DMS153 (cell line): ENCODE measurements around the gene EGR1.

ENCODE experiments used
- DNase-seq: peaks from one replicate; lab custom pipeline; 2025; lab: John Stamatoyannopoulos, UW

EGR1 gene

GRCh38 chr5:138453590-138453989 is 11.7 kb upstream of the EGR1 start:
- DNase-seq = no peak

DNA sequence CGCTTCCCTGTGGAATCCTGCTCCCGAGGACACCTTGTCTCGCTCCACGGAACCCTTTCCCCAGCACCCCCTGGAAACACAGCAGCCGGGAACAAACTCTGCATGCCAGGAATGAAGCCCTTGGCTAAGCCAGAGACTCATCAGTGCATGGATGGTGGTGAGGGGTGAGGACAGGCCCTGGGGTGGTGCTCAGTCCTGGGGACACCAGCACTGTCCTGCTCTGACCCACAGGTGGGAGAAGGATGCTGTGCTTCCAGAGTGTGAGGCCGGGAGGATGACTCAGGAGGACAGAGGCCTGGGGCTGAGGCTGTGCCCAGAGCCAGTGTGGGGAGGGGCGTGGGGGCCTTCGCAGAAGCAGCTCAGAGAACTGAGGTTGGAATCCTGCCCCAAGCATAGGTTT is 11.2 kb upstream of the EGR1 start:
- no peak for DNase-seq

- DNase-seq = no peak
Measured at GRCh38 chr5:138455232-138455930, 9.9 kb upstream of the EGR1 start.

- no peak for DNase-seq
Measured at GRCh38 chr5:138457531-138458275, 7.6 kb upstream of the EGR1 start.

DNA sequence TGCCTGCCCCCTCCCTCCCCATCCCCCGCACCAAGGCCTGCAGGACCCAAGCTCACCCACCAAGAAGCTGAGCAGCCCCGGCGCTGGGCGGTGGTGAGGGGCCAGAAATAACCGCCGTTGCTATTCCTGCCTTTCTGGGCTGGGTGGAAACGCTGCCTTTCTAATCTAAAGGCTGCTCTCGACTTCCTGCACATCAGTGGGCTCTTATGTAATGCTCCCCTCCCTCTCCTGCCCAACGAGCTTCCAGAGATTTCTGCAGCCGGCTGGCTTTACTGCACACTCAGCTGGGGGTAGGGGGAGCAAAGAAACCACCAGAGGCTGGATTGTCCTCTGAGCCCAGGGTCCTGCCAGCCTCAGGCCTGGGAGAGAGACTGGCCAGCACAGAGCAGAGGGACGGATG is 6.9 kb upstream of the EGR1 start:
- DNase-seq = no peak

DNA sequence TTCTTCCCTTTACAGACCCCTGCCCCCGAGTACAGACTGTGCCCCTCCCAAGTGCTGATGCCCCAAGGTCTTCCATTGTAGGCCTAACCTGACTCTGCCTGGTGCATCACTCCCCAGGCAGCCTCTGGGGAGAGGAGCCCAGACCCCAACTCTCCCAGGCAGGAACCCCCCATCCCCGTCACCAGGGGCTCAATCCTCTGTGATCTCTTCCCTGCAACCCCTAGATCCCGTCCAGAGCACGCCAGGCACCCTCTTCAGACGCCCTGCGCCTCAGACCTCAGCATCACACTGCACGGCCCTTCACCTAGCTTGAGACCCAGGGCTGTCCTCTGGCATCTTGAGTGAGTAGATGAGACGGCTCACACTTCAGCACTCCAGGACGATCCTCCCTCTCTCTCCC is 6.4 kb upstream of the EGR1 start:
- DNase-seq = no peak

GRCh38 chr5:138459311-138459933 is 5.9 kb upstream of the EGR1 start:
- no peak for DNase-seq

DNA sequence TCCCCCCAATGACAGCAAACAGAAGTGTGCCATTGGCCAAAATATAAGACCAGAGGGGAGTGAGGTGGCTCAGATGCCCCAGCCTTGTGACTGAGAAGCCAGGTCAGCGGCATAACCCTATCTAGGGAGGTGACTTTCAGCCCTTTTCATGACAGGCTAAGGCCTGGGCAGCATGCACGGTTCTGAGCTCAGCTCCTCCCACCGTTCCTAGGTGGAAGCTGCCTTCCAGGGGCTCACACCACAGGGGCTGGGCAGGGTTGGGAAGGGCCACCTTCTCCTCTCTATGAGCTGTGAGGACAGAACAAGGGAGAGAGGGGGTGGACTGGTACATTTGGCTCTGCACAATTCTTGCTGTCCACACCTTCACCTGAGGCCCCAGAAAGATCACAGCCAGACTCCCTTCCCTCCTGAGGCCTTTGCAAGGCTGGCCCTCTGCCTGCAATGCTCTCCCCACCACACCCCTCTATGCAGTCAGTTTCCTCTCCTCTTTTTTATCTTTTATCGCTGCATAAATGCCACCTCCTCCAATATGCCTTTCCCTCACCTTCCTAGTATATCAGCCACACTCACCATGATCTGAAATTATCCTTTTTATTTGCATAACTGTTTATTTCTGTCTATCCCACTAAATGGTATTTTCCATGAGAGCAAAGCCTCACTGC is 5.1 kb upstream of the EGR1 start:
- no peak for DNase-seq

GRCh38 chr5:138461343-138462125 is 3.7 kb upstream of the EGR1 start:
- DNase-seq = no peak

DNA sequence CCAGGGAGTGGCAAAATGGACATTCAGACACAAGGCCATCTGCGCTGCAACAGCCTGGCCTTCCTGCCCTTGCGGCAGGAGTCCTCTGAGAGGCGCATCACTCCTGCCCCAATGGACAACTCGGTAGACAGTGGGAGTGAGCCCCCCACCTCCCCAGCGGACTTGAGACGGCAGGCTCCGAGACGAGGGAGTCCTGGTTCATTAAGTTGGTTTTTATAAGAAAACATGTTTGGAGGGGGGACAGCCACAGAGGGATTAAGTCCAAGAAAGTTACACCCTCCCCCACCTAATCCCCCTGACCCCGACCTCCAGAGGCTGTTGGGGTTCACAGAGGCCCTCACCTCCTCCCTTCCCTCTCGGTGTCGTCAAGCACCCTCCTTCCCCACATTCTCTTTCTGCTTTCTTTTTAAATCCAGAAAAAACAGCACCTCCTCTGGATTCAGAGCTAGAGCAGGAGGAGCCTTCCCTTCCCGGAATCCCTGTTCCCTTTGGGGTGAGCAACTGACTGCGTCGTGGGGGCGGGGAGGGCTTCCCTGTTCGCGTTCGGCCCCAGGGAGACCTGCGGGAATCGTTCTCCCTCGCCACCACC is 1.8 kb upstream of the EGR1 start:
- DNase-seq = no peak

- DNase-seq = peak; percentile 79
Measured at GRCh38 chr5:138464008-138464387, 1.3 kb upstream of the EGR1 start.

GRCh38 chr5:138464388-138465260 is 655 bp upstream of the EGR1 start:
- DNase-seq = peak; percentile 90

GRCh38 chr5:138466125-138466899 is 1.0 kb downstream of the EGR1 start:
- DNase-seq = no peak

GRCh38 chr5:138466900-138467710 is 1.8 kb downstream of the EGR1 start:
- DNase-seq = no peak

DNA sequence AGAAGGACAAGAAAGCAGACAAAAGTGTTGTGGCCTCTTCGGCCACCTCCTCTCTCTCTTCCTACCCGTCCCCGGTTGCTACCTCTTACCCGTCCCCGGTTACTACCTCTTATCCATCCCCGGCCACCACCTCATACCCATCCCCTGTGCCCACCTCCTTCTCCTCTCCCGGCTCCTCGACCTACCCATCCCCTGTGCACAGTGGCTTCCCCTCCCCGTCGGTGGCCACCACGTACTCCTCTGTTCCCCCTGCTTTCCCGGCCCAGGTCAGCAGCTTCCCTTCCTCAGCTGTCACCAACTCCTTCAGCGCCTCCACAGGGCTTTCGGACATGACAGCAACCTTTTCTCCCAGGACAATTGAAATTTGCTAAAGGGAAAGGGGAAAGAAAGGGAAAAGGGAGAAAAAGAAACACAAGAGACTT is 2.4 kb downstream of the EGR1 start:
- DNase-seq = no peak

DNA sequence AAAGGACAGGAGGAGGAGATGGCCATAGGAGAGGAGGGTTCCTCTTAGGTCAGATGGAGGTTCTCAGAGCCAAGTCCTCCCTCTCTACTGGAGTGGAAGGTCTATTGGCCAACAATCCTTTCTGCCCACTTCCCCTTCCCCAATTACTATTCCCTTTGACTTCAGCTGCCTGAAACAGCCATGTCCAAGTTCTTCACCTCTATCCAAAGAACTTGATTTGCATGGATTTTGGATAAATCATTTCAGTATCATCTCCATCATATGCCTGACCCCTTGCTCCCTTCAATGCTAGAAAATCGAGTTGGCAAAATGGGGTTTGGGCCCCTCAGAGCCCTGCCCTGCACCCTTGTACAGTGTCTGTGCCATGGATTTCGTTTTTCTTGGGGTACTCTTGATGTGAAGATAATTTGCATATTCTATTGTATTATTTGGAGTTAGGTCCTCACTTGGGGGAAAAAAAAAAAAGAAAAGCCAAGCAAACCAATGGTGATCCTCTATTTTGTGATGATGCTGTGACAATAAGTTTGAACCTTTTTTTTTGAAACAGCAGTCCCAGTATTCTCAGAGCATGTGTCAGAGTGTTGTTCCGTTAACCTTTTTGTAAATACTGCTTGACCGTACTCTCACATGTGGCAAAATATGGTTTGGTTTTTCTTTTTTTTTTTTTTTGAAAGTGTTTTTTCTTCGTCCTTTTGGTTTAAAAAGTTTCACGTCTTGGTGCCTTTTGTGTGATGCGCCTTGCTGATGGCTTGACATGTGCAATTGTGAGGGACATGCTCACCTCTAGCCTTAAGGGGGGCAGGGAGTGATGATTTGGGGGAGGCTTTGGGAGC is 3.1 kb downstream of the EGR1 start:
- DNase-seq = no peak

- no peak for DNase-seq
Measured at GRCh38 chr5:138468966-138469539, 3.8 kb downstream of the EGR1 start.
